ENCODE results near the gene B3GALT6. TPM values are rescaled to one million over a fixed set of nuclear protein-coding genes. Genes with fewer than 3 reads are reported as not detected.

Gene B3GALT6
- 20.5 and 27.3 TPM in 2 replicates for total RNA-seq

DNA sequence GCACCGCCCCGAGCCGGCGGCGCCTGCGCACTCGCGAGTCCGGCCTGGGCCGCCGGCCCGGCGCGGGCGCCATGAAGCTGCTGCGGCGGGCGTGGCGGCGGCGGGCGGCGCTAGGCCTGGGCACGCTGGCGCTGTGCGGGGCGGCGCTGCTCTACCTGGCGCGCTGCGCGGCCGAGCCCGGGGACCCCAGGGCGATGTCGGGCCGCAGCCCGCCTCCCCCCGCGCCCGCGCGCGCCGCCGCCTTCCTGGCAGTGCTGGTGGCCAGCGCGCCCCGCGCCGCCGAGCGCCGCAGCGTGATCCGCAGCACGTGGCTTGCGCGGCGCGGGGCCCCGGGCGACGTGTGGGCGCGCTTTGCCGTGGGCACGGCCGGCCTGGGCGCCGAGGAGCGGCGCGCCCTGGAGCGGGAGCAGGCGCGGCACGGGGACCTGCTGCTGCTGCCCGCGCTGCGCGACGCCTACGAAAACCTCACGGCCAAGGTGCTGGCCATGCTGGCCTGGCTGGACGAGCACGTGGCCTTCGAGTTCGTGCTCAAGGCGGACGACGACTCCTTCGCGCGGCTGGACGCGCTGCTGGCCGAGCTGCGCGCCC, at the start of gene B3GALT6:
Gene B3GALT6, plus strand, starts transcription at position 30 of the 588 bp plus-strand sequence. Its CDS starts 42 bp downstream, at position 72.

DNA sequence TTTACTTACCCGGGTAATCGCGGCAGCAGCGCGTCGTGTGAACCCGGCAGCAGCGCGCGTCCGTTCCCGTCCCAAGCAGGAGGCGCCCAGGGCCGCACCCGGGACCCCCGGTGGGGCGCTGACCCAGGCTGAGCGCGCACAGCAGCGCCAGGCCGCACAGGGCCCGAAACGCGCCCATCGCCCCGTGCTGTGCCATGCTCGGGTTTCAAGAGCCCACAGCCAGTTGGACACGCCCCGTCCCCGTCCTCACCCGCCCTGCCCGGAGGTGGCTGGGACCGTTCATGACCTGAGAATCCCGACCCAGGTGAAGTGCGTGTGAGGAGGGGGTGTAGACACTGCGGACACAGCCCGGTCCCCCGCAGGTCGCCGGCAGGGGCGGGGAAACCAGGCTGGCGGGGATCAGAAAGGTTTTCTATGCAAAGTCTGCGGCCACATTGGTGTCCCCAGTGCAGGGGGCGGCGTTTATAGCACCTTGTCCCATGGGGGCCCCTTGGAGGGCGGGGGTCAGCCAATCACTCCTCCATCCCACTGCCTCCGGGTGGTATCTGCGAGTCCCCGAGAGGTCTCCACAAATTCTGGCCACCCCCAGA, 25.6 kb upstream of the B3GALT6 start, which contains the start of gene TNFRSF18:
Gene TNFRSF18, minus strand, starts transcription at position 217 of the 590 bp plus-strand sequence. Its CDS starts 21 bp downstream, at position 196.

GRCh38 chr1:1213345-1214265, 18.4 kb upstream of the B3GALT6 start, which contains the start of gene TNFRSF4:
Gene TNFRSF4 (minus strand): TSS chr1:1214153. CDS start chr1:1214127, 26 bp downstream.

GRCh38 chr1:1231400-1232207, 433 bp upstream of the B3GALT6 start, which contains the start of gene SDF4:
Gene SDF4 (minus strand): TSS chr1:1232001. CDS start chr1:1228772, 3,229 bp downstream.

DNA sequence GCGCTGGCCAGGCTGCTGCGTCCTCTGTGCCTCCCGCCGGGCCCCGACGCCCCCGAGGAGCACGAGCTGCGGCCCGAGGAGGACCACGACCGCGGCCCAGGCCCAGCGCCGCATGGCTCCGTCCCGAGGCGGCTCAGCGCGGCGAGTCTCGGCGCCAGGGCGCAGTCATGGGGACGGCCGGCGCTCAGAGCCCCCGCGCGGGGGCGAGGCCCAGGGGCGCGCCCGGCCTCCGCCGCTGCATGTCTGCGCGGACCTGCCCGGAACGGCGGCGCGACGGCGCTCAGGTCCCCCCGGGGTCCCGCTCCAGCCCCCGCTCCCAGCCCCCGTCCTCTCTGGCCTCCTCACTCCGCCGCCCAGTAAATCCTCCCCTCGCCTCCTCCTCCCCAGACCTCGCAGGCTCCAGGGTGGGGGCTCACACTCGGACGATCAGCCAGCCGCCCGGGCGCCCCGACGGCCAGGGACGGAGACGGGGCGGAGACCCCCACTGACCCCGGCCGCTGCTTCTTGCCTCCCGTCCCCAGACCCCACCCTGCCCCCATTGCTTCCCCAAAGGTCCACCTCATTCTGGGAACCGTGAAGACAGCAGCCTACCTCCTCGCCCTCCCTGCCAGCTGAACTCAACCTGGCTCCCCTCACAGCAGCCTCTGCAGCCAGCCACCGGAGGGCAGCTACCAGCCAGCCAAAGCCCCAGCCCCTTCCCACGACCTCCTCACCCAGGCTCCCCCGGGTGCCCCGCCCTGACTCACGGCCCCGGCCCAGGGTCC, 14.7 kb downstream of the B3GALT6 start, which contains the start of gene C1QTNF12:
Gene C1QTNF12, minus strand, starts transcription at position 146 of the 764 bp plus-strand sequence. Its CDS starts 32 bp downstream, at position 114.

GRCh38 chr1:1273512-1274298, 41.7 kb downstream of the B3GALT6 start, which contains the start of gene UBE2J2:
Gene UBE2J2 (minus strand): TSS chr1:1273854. CDS start chr1:1267992, 5,862 bp downstream.

Other genes starting within 250 kb of the B3GALT6 start
- 3.0 and 5.6 TPM in 2 replicates for gene HES4, start 232.1 kb upstream of the B3GALT6 start, total RNA-seq
- gene ISG15, start 218.7 kb upstream of the B3GALT6 start, total RNA-seq: 29.4 and 34.9 TPM in 2 replicates
- gene AGRN, start 212.1 kb upstream of the B3GALT6 start, total RNA-seq: 211 and 412 TPM in 2 replicates
- gene RNF223, start 157.9 kb upstream of the B3GALT6 start, total RNA-seq: 0.08 and 0.15 TPM in 2 replicates
- gene C1orf159, start 116.1 kb upstream of the B3GALT6 start, total RNA-seq: 19.8 and 25.9 TPM in 2 replicates
- not detected in 2 replicates for gene TTLL10, start 58.4 kb upstream of the B3GALT6 start, total RNA-seq
- gene TNFRSF18, start 25.6 kb upstream of the B3GALT6 start, total RNA-seq: not detected in 2 replicates
- gene TNFRSF4, start 18.1 kb upstream of the B3GALT6 start, total RNA-seq: not detected in 2 replicates
- gene SDF4, start 236 bp upstream of the B3GALT6 start, total RNA-seq: 146 and 147 TPM in 2 replicates
- 1.5 TPM in 1 of 2 replicates, not detected in the other for gene C1QTNF12, start 14.5 kb downstream of the B3GALT6 start, total RNA-seq
- 28.3 and 55.2 TPM in 2 replicates for gene UBE2J2, start 41.6 kb downstream of the B3GALT6 start, total RNA-seq
- 0.08 and 0.16 TPM in 2 replicates for gene SCNN1D, start 48.2 kb downstream of the B3GALT6 start, total RNA-seq
- gene ACAP3, start 75.7 kb downstream of the B3GALT6 start, total RNA-seq: 17.6 and 25.7 TPM in 2 replicates
- 41.2 and 61.1 TPM in 2 replicates for gene PUSL1, start 76.4 kb downstream of the B3GALT6 start, total RNA-seq
- 78.0 and 80.0 TPM in 2 replicates for gene INTS11, start 92.4 kb downstream of the B3GALT6 start, total RNA-seq
- gene CPTP, start 92.6 kb downstream of the B3GALT6 start, total RNA-seq: 29.1 and 32.2 TPM in 2 replicates
- gene TAS1R3, start 99.0 kb downstream of the B3GALT6 start, total RNA-seq: under 0.01 TPM in 1 of 2 replicates, not detected in the other
- 109 and 156 TPM in 2 replicates for gene DVL1, start 117.2 kb downstream of the B3GALT6 start, total RNA-seq
- 0.39 and 2.0 TPM in 2 replicates for gene MXRA8, start 126.3 kb downstream of the B3GALT6 start, total RNA-seq
- gene AURKAIP1, start 143.0 kb downstream of the B3GALT6 start, total RNA-seq: 170 and 228 TPM in 2 replicates
- 39.0 and 54.7 TPM in 2 replicates for gene CCNL2, start 167.1 kb downstream of the B3GALT6 start, total RNA-seq
- gene MRPL20, start 175.1 kb downstream of the B3GALT6 start, total RNA-seq: 106 and 211 TPM in 2 replicates
- gene ANKRD65, start 189.0 kb downstream of the B3GALT6 start, total RNA-seq: 4.9 and 5.8 TPM in 2 replicates
- 7.6 and 12.5 TPM in 2 replicates for gene VWA1, start 203.5 kb downstream of the B3GALT6 start, total RNA-seq
- not detected in 2 replicates for gene ATAD3C, start 217.5 kb downstream of the B3GALT6 start, total RNA-seq
- 15.9 and 49.1 TPM in 2 replicates for gene ATAD3B, start 239.5 kb downstream of the B3GALT6 start, total RNA-seq

All from hair follicular keratinocyte (primary cell).